ENCODE data around the gene DGKZ.
"Not testable (repeated sequence)": the region's sequence is repeated elsewhere in the genome, so short reads cannot be mapped to it uniquely, and the experiment has no call there.

DGKZ gene

GRCh38 chr11:46346886-46347636 is at the start of gene DGKZ:
Gene DGKZ (plus strand): TSS chr11:46347463. CDS start chr11:46347660, 197 bp downstream.
- no peak for DNase-seq

- DNase-seq = no peak
Observed at GRCh38 chr11:46298699-46299433, 48.4 kb upstream of the DGKZ start.

- no peak for DNase-seq
Observed at GRCh38 chr11:46299451-46299961, 47.8 kb upstream of the DGKZ start.

GRCh38 chr11:46300270-46300669 is 47.0 kb upstream of the DGKZ start:
- no peak for DNase-seq

GRCh38 chr11:46302866-46303265 is 44.4 kb upstream of the DGKZ start:
- no peak for DNase-seq

- DNase-seq = not testable (repeated sequence)
Observed at GRCh38 chr11:46304036-46304435, 43.2 kb upstream of the DGKZ start.

- no peak for DNase-seq
Observed at GRCh38 chr11:46304605-46305179, 42.6 kb upstream of the DGKZ start.

GRCh38 chr11:46305295-46305694 is 42.0 kb upstream of the DGKZ start:
- no peak for DNase-seq

GRCh38 chr11:46306296-46306853 is 40.9 kb upstream of the DGKZ start:
- no peak for DNase-seq

GRCh38 chr11:46307369-46307768 is 39.9 kb upstream of the DGKZ start:
- no peak for DNase-seq

GRCh38 chr11:46307785-46308341 is 39.4 kb upstream of the DGKZ start:
- DNase-seq = no peak

GRCh38 chr11:46308631-46309419 is 38.4 kb upstream of the DGKZ start:
- no peak for DNase-seq

GRCh38 chr11:46309814-46310259 is 37.4 kb upstream of the DGKZ start:
- DNase-seq = no peak

- no peak for DNase-seq
Observed at GRCh38 chr11:46315033-46315738, 32.1 kb upstream of the DGKZ start.

GRCh38 chr11:46315783-46316563 is 31.3 kb upstream of the DGKZ start:
- DNase-seq = no peak

- no peak for DNase-seq
Observed at GRCh38 chr11:46319074-46319453, 28.2 kb upstream of the DGKZ start.

- no peak for DNase-seq
Observed at GRCh38 chr11:46321757-46322156, 25.5 kb upstream of the DGKZ start.

- no peak for DNase-seq
Observed at GRCh38 chr11:46322759-46323158, 24.5 kb upstream of the DGKZ start.

- peak; percentile 40 for DNase-seq
Observed at GRCh38 chr11:46326813-46327416, 20.3 kb upstream of the DGKZ start.

GRCh38 chr11:46327829-46328228 is 19.4 kb upstream of the DGKZ start:
- DNase-seq = no peak

Measured in NCI-H2081 treated with DMSO at 0.1 percent for 48 hours (cell line).